CD14-positive monocyte (primary cell): ENCODE measurements around the gene CNST. TPM values are rescaled to one million over a fixed set of nuclear protein-coding genes. Genes with fewer than 3 reads are reported as not detected.

Experiments
- DNase-seq, 3 donors: peaks; one replicate each; pipeline ENCODE4 v3.0.0-alpha.2; 2011 to 2022
- H2AFZ ChIP-seq: 2 replicates; pipeline ENCODE4 v1.6.0; 2012; ENCODE audit warnings: mild to moderate bottlenecking, low read depth, low read length, inconsistent platforms; ENCODE audit not compliant: insufficient read depth, poor library complexity, severe bottlenecking
- H3K27ac ChIP-seq, 2 donors: 1 replicate in 1 of 2; 2 replicates in 1 of 2; pipeline ENCODE4 v1.5.1; 2012 to 2013; ENCODE audit warnings: low read length in 2 of 2, control low read depth in 1 of 2, inconsistent platforms in 1 of 2, low read depth in 1 of 2, mild to moderate bottlenecking in 1 of 2
- H3K27me3 ChIP-seq, 2 donors: one replicate each; pipeline versions ENCODE4 v1.6.0 to v1.6.1; 2011 to 2013; ENCODE audit warnings: low read length in 2 of 2; ENCODE audit not compliant: control insufficient read depth in 2 of 2, insufficient read depth in 2 of 2
- H3K36me3 ChIP-seq, 2 donors: replicated peaks in 1 of 2; 1 replicate in 1 of 2; 2 replicates in 1 of 2; pipeline versions ENCODE4 v1.5.1 to v1.6.1; 2012 to 2013; ENCODE audit warnings: low read length in 2 of 2, control low read depth in 1 of 2, inconsistent platforms in 1 of 2, mild to moderate bottlenecking in 1 of 2; ENCODE audit not compliant: insufficient read depth in 2 of 2, control insufficient read depth in 1 of 2
- H3K4me1 ChIP-seq, 2 donors: 1 replicate in 1 of 2; 2 replicates in 1 of 2; pipeline versions ENCODE4 v1.5.1 to v1.6.1; 2012 to 2013; ENCODE audit warnings: low read length in 2 of 2, control low read depth in 1 of 2, inconsistent platforms in 1 of 2, mild to moderate bottlenecking in 1 of 2, moderate library complexity in 1 of 2; ENCODE audit not compliant: insufficient read depth in 2 of 2, control insufficient read depth in 1 of 2
- H3K4me2 ChIP-seq: replicated peaks from 2 replicates; pipeline ENCODE3; 2012; ENCODE audit warnings: low read length, moderate library complexity, mild to moderate bottlenecking; ENCODE audit not compliant: poor library complexity, severe bottlenecking; ENCODE audit errors: extremely low read depth
- H3K4me3 ChIP-seq, 3 experiments: fragments of 200-600 bp in 1 of 3; sonication (generic) in 1 of 3; replicated peaks in 1 of 3; 1 replicate in 2 of 3; 2 replicates in 1 of 3; pipeline ENCODE4 v1.5.1; 2011 to 2013; ENCODE audit warnings: low read length in 3 of 3, mild to moderate bottlenecking in 3 of 3, control low read depth in 2 of 3, low read depth in 2 of 3, inconsistent platforms in 1 of 3, moderate library complexity in 1 of 3
- H3K79me2 ChIP-seq: 2 replicates; pipeline ENCODE4 v1.6.0; 2012; ENCODE audit warnings: mild to moderate bottlenecking, control low read depth, inconsistent platforms, low read length, moderate library complexity; ENCODE audit not compliant: insufficient read depth
- H3K9ac ChIP-seq: 2 replicates; pipeline ENCODE4 v1.6.0; 2017; ENCODE audit warnings: low read length, mild to moderate bottlenecking; ENCODE audit not compliant: insufficient read depth, poor library complexity, severe bottlenecking
- H3K9me3 ChIP-seq, 2 donors: replicated peaks in 1 of 2; 1 replicate in 1 of 2; 2 replicates in 1 of 2; pipeline versions ENCODE4 v1.5.1 to v1.6.1; 2012 to 2013; ENCODE audit warnings: low read length in 2 of 2, control low read depth in 1 of 2; ENCODE audit not compliant: control insufficient read depth in 1 of 2, insufficient read depth in 1 of 2
- H4K20me1 ChIP-seq: 2 replicates; pipeline ENCODE4 v1.6.0; 2012; ENCODE audit warnings: mild to moderate bottlenecking, low read length, control low read depth, moderate library complexity; ENCODE audit not compliant: insufficient read depth
- H3K27ac Mint-ChIP-seq, 7 donors: one replicate each; pipeline ENCODE4 v1.8.0; 2020; ENCODE audit warnings: mild to moderate bottlenecking in 7 of 7, mixed read lengths in 7 of 7, moderate library complexity in 6 of 7, inconsistent platforms in 2 of 7
- H3K27me3 Mint-ChIP-seq, 3 donors: one replicate each; pipeline ENCODE4 v1.8.0; 2021 to 2022; ENCODE audit warnings: low read depth in 3 of 3, mild to moderate bottlenecking in 3 of 3, mixed read lengths in 3 of 3, moderate library complexity in 3 of 3, inconsistent platforms in 1 of 3
- H3K36me3 Mint-ChIP-seq, 2 donors: one replicate each; pipeline ENCODE4 v1.8.0; 2020; ENCODE audit warnings: mixed read lengths in 2 of 2, inconsistent platforms in 1 of 2, mild to moderate bottlenecking in 1 of 2
- H3K4me1 Mint-ChIP-seq: one replicate; pipeline ENCODE4 v1.8.0; 2020; ENCODE audit warnings: mild to moderate bottlenecking, mixed read lengths
- H3K4me3 Mint-ChIP-seq, 2 donors: one replicate each; pipeline ENCODE4 v1.8.0; 2020; ENCODE audit warnings: mild to moderate bottlenecking in 2 of 2, mixed read lengths in 2 of 2, moderate library complexity in 1 of 2
- H3K9me3 Mint-ChIP-seq, 7 donors: one replicate each; pipeline ENCODE4 v1.8.0; 2020 to 2022; ENCODE audit warnings: mixed read lengths in 7 of 7, mild to moderate bottlenecking in 6 of 7, moderate library complexity in 6 of 7, inconsistent platforms in 2 of 7
- CTCF ChIP-seq: fragments of 200-600 bp; IDR thresholded peaks from one replicate; pipeline ENCODE4 v1.8.0; 2022; ENCODE audit warnings: antibody characterized with exemption, mild to moderate bottlenecking
- WGBS: methylation state at CpG from one replicate; pipeline ENCODE4 v1.1.5; 2013; ENCODE audit warnings: missing lambda C conversion rate; ENCODE audit not compliant: insufficient coverage; 5-methylcytosine and 5-hydroxymethylcytosine counted together
- intact Hi-C, 2 donors: fragments of 100-400 bp; cut with micrococcal nuclease; formaldehyde crosslinking; loops; one replicate each; pipeline versions ENCODE4 v1.15.0 to v1.15.1; 2023
- polyA plus RNA-seq, 3 donors: library from polyadenylated mRNA; depleted of rRNA in 1 of 3; unstranded in 2 of 3; stranded (reverse) in 1 of 3; fragments of 300-500 nt in 2 of 3; fragments of >200 nt in 1 of 3; fragmentation: Illumina TruSeq in 2 of 3; gene quantifications; 1 replicate in 2 of 3; 2 replicates in 1 of 3; pipeline ENCODE4 v1.2.3, GENCODE V29; 2012 to 2021

Gene CNST
- polyA plus RNA-seq, 3 donors, result 11.0 to 14.1 (median 13.7) TPM

- Mint-ChIP-seq H3K27ac (no peak overlapping the region), H3K36me3 (peaks cover 26 to 33% of the 10 kb centered on the region in 2 donors), H3K27me3 (peaks cover 0 to 3% (median 0%) of the 10 kb centered on the region in 3 donors), H3K4me3 (no peak overlapping the region), H3K9me3 (peaks cover 0 to 2% (median 0%) of the 10 kb centered on the region in 7 donors), H3K4me1 (no peaks in the 10 kb centered on the region)
- H2AFZ ChIP-seq, result no peak overlapping the region
- WGBS, result no CpG with 5 or more reads among the region's 4 CpGs
- H3K79me2 ChIP-seq, result peaks cover 22% of the 10 kb centered on the region
- H3K27me3 ChIP-seq, result no peaks in the 10 kb centered on the region
- TF ChIP-seq CTCF, result no peak
- no peak for DNase-seq
- H4K20me1 ChIP-seq, result peaks cover 12% of the 10 kb centered on the region
- no peak overlapping the region for H3K9ac ChIP-seq
- H3K27ac ChIP-seq, result no peak overlapping the region
- no peaks in the 10 kb centered on the region for H3K9me3 ChIP-seq
- intact Hi-C loops, result loop anchor here in 1 of 2 donors (10.0 kb wide), 1 partner anchor 114 kb away; the partner anchor contains the start of gene SMYD3
- no peak overlapping the region for H3K4me2 ChIP-seq
- no peak overlapping the region for H3K4me3 ChIP-seq
- peaks cover 7 to 23% of the 10 kb centered on the region in 2 donors for H3K36me3 ChIP-seq
- H3K4me1 ChIP-seq, result no peaks in the 10 kb centered on the region
Measured at GRCh38 chr1:246618240-246618808, 52.1 kb downstream of the CNST start.

GRCh38 chr1:246622035-246622652 lies 55.9 kb downstream of the CNST start:
- Histone ChIP-seq H3K9ac (no peak overlapping the region), H4K20me1 (no peaks in the 10 kb centered on the region), H3K9me3 (no peaks in the 10 kb centered on the region), H3K36me3 (peaks cover 15 to 54% of the 10 kb centered on the region in 2 donors), H3K4me1 (no peaks in the 10 kb centered on the region), H3K27ac (no peak overlapping the region), H3K4me2 (no peak overlapping the region), H3K4me3 (no peak overlapping the region), H2AFZ (no peak overlapping the region), H3K27me3 (no peaks in the 10 kb centered on the region), H3K79me2 (peaks cover 9% of the 10 kb centered on the region)
- 94% methylated on average over 6 of the region's 8 CpGs for WGBS
- no peaks in the 10 kb centered on the region for H3K9me3 Mint-ChIP-seq
- no peak overlapping the region for H3K4me3 Mint-ChIP-seq
- DNase-seq, result no peak
- intact Hi-C loops, result no loop called here
- TF ChIP-seq CTCF, result no peak
- H3K36me3 Mint-ChIP-seq, result peaks cover 47 to 48% of the 10 kb centered on the region in 2 donors
- peak overlapping the region in 4 of 7 donors; percentile 11 to 75 (median 40) for H3K27ac Mint-ChIP-seq
- H3K4me1 Mint-ChIP-seq, result no peaks in the 10 kb centered on the region
- peaks cover 0 to 3% (median 0%) of the 10 kb centered on the region in 3 donors for H3K27me3 Mint-ChIP-seq
